ENCODE measurements around the gene NF2. TPM values are rescaled to one million over a fixed set of nuclear protein-coding genes. Genes with fewer than 3 reads are reported as not detected.
"Not testable (repeated sequence)": the region's sequence is repeated elsewhere in the genome, so short reads cannot be mapped to it uniquely, and the experiment has no call there.

NF2 gene
- total RNA-seq, 1 donor from 2014 or later, result 38.5 TPM

DNA sequence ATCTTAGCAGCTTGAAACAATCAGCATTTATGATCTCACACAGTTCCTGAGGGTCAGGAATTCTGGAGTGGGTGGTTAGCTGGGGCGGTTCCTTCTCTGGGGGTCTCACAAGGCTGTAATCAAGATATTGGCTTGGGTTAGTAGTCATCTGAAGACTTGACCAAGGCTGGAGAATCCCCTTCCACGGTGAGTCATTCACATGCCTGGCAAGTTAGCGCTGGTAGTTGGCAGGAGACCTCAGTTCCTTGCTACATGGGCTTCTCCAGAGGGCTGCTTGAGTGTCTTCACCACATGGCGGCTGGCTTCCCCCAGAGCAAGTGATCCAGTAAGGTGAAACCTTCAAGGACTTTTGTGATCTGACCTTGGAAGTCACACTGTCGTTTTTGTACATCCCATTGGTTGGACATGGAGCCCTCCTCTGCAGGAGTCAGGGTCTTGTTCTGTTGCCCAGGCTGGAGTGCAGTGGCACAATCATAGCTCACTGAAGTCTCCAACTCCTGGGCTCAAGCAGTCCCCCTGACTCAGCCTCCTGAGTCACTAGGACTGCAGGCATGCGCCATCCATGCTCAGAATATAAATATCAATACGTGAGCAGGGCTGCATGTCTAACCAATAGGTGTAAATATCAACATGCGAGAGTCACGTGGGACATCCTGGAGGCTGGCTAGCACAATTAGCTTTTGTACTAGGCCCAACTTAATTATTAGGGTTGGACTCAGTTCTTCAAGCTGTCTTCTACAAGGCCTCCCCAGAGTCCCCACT is 15.3 kb upstream of the NF2 start:
- no peak for DNase-seq
- intact Hi-C loops (cut with micrococcal nuclease), result no loop called here
- TF ChIP-seq, protein P1, sequence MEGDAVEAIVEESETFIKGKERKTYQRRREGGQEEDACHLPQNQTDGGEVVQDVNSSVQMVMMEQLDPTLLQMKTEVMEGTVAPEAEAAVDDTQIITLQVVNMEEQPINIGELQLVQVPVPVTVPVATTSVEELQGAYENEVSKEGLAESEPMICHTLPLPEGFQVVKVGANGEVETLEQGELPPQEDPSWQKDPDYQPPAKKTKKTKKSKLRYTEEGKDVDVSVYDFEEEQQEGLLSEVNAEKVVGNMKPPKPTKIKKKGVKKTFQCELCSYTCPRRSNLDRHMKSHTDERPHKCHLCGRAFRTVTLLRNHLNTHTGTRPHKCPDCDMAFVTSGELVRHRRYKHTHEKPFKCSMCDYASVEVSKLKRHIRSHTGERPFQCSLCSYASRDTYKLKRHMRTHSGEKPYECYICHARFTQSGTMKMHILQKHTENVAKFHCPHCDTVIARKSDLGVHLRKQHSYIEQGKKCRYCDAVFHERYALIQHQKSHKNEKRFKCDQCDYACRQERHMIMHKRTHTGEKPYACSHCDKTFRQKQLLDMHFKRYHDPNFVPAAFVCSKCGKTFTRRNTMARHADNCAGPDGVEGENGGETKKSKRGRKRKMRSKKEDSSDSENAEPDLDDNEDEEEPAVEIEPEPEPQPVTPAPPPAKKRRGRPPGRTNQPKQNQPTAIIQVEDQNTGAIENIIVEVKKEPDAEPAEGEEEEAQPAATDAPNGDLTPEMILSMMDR (IDR thresholded peaks at IDR 0.05; ENCODE audit: borderline replicate concordance), result no peak
- no peaks in the 10 kb centered on the region for H3K4me1 ChIP-seq
- no peak overlapping the region for H3K27ac ChIP-seq (replicated peaks)
- no peaks in the 10 kb centered on the region for H3K9me3 ChIP-seq (replicated peaks)
- H3K36me3 ChIP-seq, result no peaks in the 10 kb centered on the region
- no peak overlapping the region for H3K4me3 ChIP-seq
- H3K27me3 ChIP-seq (ENCODE audit: low read depth), result no peaks in the 10 kb centered on the region

DNA sequence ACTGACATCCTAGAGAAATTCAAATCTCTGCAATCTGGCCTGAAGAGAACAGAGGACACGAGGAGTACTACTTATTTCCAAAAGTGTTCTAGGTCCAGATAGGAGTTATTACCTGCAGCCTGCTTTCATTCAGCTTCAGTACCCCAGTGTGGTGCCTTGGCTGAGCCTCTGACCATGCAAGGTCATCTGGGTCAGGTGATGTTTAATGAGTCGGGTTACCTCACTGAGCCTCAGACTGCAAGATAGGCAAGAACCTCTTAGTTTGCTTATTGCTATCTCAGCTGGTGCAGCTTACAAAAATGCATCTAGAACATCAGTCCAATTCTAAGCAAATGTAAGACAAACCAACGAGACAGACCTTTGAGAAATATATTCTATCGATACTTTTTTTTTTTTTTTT is 9.5 kb upstream of the NF2 start:
- Histone ChIP-seq H3K36me3 (no peaks in the 10 kb centered on the region), H3K27ac (replicated peaks) (no peak overlapping the region), H3K9me3 (replicated peaks) (no peaks in the 10 kb centered on the region), H3K27me3 (ENCODE audit: low read depth) (no peaks in the 10 kb centered on the region), H3K4me1 (no peaks in the 10 kb centered on the region), H3K4me3 (no peak overlapping the region)
- TF ChIP-seq, protein P1 (IDR thresholded peaks at IDR 0.05; ENCODE audit: borderline replicate concordance), result no peak
- no peak for DNase-seq
- intact Hi-C loops (cut with micrococcal nuclease), result no loop called here

DNA sequence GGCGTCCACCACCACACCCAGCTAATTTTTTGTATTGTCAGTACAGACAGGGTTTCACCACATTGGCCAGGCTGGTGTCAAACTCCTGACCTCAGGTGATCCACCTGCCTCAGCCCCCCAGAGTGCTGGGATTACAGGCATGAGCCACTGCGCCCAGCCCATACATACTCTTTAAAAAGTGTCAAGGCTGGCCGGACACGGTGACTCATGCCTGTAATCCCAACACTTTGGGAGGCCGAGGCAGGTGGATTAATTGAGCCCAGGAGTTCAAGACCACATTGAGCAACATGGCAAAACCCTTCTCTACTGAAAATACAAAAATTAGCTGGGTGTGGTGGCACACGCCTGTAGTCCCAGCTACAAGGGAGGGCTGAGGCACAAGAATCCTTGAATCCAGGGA is 9.0 kb upstream of the NF2 start:
- H3K4me3 ChIP-seq; H3K27me3 ChIP-seq (ENCODE audit: low read depth); H3K9me3 ChIP-seq (replicated peaks); H3K27ac ChIP-seq (replicated peaks); H3K4me1 ChIP-seq; H3K36me3 ChIP-seq; DNase-seq; intact Hi-C loops (cut with micrococcal nuclease): not testable (repeated sequence)

DNA sequence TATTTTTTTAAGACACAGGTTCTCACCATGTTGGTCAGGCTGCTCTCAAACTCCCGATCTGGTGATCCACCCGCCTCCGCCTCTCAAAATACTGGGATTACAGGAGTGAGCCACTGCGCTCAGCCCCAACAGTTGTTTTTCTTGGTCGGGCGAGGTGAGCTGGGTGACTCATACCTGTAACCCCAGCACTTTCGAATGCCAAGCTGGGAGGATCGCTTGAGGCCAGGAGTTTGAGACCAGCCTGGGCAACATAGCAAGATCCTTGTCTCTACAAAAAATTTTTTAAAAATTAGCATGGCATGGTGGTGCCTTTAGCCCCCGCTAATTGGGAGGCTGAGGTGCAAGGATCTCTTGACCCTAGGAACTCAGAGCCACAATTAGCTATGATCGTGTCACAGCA is 7.0 kb upstream of the NF2 start:
- Histone ChIP-seq H3K36me3 (no peaks in the 10 kb centered on the region), H3K27ac (replicated peaks) (no peak overlapping the region), H3K4me1 (no peaks in the 10 kb centered on the region), H3K4me3 (no peak overlapping the region), H3K27me3 (ENCODE audit: low read depth) (no peaks in the 10 kb centered on the region), H3K9me3 (replicated peaks) (no peaks in the 10 kb centered on the region)
- TF ChIP-seq, protein P1 (IDR thresholded peaks at IDR 0.05; ENCODE audit: borderline replicate concordance), result no peak
- intact Hi-C loops (cut with micrococcal nuclease), result no loop called here
- DNase-seq, result no peak

DNA sequence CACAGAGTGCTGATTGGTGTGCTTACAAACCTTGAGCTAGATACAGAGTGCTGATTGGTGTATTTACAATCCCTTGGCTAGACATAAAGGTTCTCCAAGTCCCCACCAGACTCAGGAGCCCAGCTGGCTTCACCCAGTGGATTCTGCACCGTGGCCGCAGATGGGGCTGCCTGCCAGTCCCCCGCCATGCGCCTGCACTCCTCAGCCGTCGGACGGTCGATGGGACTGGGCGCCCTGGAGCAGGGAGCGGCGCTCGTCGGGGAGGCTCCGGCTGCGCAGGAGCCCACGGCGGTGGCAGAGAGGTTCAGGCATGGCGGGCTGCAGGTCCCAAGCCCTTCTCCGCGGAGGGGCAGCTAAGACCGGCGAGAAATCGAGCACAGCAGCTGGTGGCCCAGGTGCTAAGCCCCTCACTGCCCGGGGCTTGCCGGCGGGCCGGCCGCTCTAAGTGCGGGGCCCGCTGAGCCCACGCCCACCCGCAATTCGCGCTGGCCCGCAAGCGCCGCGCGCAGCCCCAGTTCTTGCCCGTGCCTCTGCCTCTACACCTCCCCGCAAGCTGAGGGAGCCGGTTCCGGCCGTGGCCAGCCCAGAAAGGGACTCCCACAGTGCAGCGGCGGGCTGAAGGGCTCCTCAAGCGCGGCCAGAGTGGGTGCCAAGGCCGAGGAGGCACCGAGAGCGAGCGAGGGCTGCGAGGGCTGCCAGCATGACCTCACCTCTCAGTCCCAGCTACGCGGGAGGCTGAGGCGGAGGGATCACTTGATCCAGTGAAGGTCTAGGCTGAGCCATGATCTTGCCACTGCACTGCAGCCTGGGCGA is 5.4 kb upstream of the NF2 start:
- H3K9me3 ChIP-seq (replicated peaks); intact Hi-C loops (cut with micrococcal nuclease); H3K4me1 ChIP-seq; H3K27me3 ChIP-seq (ENCODE audit: low read depth); H3K27ac ChIP-seq (replicated peaks); H3K4me3 ChIP-seq; H3K36me3 ChIP-seq; DNase-seq: not testable (repeated sequence)

DNA sequence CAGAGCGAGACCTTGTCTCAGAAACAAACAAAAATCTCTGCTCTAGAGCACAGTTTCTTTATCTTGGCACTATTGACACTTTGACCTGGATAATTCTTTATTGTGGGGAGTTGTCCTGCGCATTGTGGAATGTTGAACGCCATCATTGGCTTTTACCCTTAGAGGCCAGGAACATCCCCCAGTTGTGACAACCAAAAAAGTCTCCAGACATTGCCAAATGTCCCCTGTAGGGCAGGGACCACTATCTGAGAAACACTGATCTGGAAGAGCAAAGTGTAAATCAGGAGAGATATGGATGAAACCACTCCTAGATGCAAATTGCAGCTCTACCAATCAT is 4.8 kb upstream of the NF2 start:
- TF ChIP-seq, protein P1 (IDR thresholded peaks at IDR 0.05; ENCODE audit: borderline replicate concordance), result no peak
- intact Hi-C loops (cut with micrococcal nuclease), result no loop called here
- H3K4me1 ChIP-seq, result peaks cover 2% of the 10 kb centered on the region
- no peaks in the 10 kb centered on the region for H3K27me3 ChIP-seq (ENCODE audit: low read depth)
- DNase-seq, result no peak
- no peak overlapping the region for H3K27ac ChIP-seq (replicated peaks)
- no peaks in the 10 kb centered on the region for H3K36me3 ChIP-seq
- H3K9me3 ChIP-seq (replicated peaks), result no peaks in the 10 kb centered on the region
- H3K4me3 ChIP-seq, result no peak overlapping the region

All from left ventricle myocardium inferior (tissue), 1 donor.